M059J (cell line): ENCODE data around the gene PECR. TPM values are rescaled to one million over a fixed set of nuclear protein-coding genes. Genes with fewer than 3 reads are reported as not detected.
"Not testable (repeated sequence)": the region's sequence is repeated elsewhere in the genome, so short reads cannot be mapped to it uniquely, and the experiment has no call there.

ENCODE experiments used
- DNase-seq: peaks from one replicate; pipeline ENCODE4 v3.0.0-alpha.2; 2012; ENCODE audit warnings: low read depth
- total RNA-seq: library from RNA; depleted of rRNA; stranded (reverse); fragments of >200 nt; shearing (Covaris generic); gene quantifications from 2 replicates; pipeline ENCODE4 v1.2.3, GENCODE V29; 2014

Gene PECR
- total RNA-seq, 1 experiment from 2014 or later, result 9.0 TPM

- peak; percentile 48 for DNase-seq
These were observed 52.0 kb downstream of the PECR start for GRCh38 chr2:216029416-216030129.

- no peak for DNase-seq
These were observed 56.8 kb downstream of the PECR start for GRCh38 chr2:216024779-216025336.

DNA sequence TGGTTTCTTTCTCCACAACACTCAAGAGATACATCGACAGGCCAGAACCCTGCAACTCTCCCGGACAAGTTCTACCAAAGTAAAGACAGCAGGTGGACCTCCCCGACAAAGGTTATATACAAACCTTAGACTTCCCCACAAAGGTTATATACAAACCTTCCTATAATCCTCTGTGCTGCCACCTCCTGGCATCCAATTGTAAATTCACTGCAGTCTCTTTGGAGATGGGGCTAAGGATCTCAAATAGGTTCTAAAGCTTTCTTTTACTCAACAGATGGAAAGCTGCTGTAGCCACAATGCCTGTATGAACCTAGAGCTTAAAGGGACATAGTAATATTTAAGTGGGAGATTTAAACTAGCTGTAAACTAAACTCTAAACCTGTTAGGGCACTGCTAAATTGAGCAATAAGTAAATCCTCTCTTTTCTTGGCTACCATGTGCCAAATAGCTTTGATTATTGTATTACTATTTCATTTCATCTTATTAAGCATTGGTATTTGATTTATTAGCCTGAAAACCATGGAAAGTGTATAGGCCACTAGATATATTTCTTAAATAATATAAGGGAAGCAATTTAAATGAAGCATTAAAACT, 58.5 kb downstream of the PECR start:
- peak; percentile 60 for DNase-seq

DNA sequence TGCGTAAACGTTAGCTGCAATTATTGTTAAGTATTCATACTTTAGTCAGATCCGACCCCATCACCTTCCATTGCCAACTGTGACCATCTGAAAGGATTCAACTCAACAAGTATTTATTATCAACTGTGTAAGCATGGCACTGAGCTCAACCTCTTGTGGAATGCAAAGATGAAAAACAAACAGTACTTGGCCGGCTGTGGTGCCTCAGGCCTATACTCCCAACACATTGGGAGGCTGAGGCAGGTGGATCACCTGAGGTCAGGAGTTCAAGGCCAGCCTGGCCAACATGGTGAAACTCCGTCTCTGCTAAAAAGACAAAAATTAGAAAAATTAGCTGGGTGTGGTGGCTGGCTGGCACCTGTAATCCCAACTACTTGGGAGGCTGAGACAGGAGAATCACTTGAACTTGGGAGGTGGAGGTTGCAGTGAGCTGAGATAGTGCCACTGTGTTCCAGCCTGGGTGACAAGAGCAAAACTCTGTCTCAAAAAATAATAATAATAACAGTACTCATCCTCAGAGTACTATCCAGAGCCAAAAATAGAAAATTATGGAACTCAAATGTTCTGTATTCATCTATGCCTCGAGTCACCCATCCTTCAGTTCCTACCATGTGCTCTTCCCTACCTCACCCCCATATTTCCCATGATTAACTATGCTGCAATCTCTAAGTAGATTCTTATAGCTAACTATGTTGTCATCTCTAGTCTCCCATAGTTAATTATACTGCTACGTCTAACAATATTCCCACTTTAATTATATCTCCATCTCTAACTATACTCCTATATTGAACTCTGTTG, 59.6 kb downstream of the PECR start:
- DNase-seq, result no peak

DNA sequence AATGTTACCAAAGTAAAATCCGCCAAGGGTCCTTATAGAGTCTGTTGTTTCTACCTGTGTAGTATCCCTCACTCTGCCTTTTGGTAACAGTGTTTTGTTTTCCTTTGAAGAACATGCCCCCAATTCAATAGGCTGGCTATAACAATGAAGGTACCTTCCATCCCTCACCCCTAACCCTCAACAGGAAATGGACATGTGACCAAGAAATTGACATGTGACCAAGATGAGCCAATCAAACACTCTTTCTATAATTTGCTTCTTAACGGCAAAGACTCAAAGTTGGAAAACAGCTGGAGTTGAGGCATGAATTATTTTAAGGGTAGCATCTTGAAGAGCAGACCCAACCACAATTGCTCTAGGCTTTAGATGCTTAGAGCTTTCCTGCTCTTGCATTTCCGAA, 62.9 kb downstream of the PECR start:
- no peak for DNase-seq

DNA sequence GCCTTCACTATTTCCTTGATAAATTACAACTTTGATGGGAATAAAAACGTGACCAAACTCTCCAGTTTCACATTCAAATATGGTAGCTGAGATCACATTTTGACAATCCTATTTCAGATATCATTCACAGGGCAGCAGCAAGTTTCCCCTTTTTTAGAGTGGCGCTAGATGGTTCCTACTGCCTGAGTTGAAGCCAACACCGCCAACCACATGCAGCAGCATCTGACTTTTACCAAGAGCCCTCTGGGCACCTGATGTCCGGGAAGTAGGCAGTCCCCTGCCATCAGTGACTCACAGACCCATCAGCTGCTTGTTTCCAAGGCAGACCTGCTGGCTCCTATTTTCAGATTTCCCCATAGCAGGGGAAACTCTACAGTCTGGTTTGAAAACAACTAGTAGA, 64.2 kb downstream of the PECR start:
- DNase-seq, result peak; percentile 91

- no peak for DNase-seq
These were observed 65.0 kb downstream of the PECR start for GRCh38 chr2:216016581-216016980.

DNA sequence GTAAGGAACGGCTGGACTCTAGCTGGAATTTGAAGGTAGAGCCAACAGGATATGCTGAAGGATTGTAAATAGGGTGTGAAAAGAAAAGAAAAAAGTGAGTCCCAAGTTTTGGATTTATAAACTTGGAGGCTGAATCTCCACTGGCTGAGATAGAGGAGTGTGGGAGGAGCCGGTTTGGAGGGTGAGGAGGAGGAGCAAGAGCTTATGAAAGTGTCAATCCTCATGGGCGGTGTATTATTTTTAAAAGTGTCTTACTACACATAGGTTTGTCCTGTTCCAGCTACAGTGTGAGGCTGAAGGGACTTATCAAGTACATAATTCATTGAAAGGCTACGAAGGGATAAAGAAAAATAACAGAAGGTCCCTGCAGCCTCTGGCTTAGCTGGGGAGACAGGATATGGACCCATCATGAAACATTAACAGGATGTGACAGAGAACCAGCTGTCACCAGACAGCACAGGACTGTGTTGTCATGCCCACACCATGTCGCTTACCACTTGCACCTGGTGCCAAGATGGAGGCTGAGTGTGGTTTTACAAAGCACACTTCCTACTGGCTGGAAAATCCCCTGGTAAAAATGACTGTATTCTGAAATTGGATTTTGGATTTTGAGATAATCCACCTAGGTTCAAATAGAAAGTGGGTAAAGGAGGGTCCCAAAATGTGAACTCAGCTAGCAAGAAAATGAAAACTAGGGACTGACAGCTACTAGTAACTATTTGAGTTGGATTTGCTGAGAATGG, 65.7 kb downstream of the PECR start:
- DNase-seq, result no peak

DNA sequence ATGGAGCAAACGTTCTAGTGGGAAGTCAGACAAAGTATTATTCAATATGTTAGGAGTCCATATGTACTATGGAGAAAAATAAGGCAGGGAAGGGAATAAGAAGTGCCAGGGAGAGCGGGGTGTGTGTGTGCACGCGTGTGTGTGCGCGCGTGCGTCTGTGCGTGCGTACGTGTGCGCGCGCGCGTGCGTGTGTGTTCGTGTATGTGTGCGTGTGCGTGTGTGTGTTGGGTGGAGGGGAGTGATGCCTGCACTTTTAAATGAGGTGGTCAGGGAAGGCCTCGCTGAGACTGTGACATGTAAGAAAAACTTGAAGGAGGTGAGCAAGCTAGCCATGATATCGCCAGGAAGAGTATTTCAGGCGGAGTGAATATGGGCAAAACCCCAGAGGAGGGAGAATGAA, 66.6 kb downstream of the PECR start:
- DNase-seq, result no peak

- DNase-seq, result no peak
These were observed 67.6 kb downstream of the PECR start for GRCh38 chr2:216014006-216014405.

DNA sequence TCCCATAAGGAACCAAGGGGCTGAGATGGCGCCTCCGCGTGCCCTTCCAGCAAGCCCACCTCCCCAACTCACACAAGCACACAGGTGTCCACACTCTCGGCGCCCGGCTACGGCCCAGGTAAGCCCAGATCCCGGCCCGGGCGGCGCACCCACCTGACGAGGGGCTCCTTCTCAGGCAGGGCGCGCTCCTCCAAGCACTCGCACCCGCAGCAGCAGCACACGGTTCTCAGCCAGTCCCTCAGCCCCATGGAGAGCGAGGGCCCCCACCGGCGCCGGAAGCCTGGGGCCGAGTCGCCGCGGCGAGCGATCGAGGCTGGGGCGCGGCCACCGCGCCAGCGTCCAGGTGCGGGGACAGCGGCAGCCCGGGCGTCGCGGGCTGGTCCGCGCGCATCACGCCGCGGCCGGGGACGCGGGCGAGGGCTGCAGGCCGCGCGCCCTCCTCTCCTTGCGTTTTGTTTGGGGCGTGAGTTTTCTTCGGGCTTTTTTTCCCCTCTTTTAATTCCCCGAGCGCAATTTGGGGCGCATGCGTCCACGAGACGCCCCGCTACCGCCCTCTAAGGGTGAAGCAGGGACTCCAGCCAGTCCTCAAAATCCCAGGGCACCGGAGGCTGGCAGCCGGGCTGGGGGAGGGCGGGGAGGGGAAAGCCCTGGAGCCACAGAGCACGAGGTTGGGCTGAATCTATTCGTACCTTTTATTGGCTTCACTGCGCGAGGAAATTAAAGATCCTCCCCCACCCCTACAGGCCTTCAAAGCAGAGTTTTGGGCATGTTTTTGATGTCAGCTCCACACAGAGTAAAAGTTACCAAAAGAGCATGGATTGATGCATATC, 68.3 kb downstream of the PECR start, which contains the start of gene MREG:
TSS of gene MREG (minus strand) at position 472 of the 830 bp plus-strand sequence. CDS start at position 248, 224 bp downstream.
- DNase-seq, result peak; percentile 76

- no peak for DNase-seq
These were observed 68.9 kb downstream of the PECR start for GRCh38 chr2:216012830-216013079.

DNA sequence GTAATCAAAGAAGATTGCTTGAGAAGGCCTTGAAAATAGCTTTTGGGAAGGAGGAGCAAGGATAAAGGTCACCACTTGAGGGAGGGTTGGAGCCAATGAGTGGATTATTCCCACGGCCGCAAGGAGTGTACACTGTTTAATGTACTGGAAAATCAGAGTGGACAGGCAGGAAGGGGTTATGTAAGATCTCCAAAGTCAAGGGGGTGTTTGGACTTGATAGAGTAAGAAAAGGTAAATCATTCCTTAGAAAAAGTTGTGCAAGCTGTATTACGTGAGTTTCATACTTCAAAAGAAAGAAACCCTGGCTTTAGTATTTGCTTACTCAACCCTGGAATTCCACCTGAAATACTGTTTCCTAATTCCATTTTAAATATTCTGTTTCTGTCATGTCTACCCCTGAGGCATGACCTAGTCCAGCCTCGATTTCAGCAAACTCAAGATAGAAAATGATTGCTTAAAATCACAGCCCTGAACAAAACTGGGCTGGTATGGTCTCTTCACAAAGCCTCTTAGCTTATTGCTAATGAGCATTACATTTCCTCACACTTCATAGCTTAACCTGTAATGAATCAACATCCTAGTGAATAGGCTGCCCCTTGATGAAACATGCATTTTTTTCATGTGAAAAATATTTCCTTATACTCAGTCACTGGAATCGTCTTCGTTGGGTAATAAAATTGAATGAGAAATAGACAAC, 69.3 kb downstream of the PECR start:
- DNase-seq, result peak; percentile 83

DNA sequence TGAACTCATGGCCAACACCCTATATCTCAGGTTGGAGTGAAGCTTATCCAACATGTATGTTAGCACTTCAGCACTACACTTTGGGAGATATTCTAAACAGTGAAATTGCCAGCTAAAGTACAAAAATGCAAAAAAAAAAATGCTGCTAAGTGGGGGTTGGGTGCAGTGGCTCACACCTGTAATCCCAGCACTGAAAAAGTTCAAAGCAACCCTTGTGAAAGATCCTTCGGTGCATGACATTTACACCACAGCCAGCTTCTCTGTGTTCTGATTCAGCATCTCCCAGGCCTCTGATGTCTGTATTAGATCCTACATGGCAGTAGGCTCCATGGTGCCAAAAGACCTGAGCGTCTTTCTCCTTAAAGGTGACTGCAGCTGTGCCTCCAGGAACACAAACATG, 72.4 kb downstream of the PECR start:
- not testable (repeated sequence) for DNase-seq

- DNase-seq, result no peak
These were observed 73.2 kb downstream of the PECR start for GRCh38 chr2:216008387-216008786.

GRCh38 chr2:216006164-216006663, 75.4 kb downstream of the PECR start:
- DNase-seq, result peak; percentile 91

- no peak for DNase-seq
These were observed 76.8 kb downstream of the PECR start for GRCh38 chr2:216004697-216005283.

DNA sequence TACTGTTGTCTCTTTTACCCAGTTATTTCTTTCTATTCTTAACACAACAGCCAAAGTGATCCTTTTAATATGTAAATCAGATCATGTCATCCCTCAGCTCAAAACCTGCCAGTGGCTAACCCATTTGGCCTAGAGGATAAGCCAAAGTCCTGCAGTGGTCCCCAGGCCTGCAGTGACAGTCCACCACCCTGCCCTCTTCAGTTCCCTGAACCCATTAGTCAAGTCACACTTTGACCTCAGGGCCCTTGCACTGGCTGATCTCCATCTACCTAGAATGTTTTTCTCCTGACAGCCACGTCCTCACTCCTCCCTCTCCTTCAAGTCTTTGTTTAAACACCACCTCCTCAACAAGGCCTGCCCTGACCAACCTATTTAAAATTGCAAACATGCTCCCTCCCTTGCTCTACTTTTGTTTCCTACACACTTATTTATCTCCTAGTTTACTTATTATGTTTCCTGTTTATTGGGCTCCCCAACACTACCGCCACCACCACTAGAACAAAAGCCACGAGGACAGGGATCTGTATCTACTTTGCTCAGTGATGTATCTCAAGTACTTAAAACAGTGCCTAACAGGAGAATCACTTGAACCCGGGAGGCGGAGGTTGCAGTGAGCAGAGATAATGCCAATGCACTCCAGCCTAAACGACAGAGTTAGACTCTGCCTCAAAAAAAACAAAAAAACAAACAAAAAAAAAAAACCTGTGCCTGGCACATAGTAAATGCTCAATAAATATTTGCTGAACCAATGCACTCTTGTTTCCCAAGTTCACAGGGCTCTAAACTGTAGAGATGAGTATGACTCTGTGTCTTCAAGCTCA, 77.5 kb downstream of the PECR start:
- no peak for DNase-seq

- DNase-seq, result no peak
These were observed 78.9 kb downstream of the PECR start for GRCh38 chr2:216002693-216003092.
